Lower leg skin (tissue), 3 donors: Measurements from ENCODE around the gene DOCK1.

Source experiments
- CTCF ChIP-seq, 3 donors: fragments of 450-650 bp; IDR thresholded peaks; one replicate each; pipeline ENCODE4 v1.5.1; 2016; ENCODE audit warnings: antibody characterized with exemption in 3 of 3, mild to moderate bottlenecking in 3 of 3, moderate library complexity in 2 of 3
- POLR2A ChIP-seq, 2 donors: fragments of 450-650 bp; IDR thresholded peaks; one replicate each; pipeline ENCODE4 v1.6.1; 2016 to 2017; ENCODE audit warnings: antibody characterized with exemption in 2 of 2, mild to moderate bottlenecking in 1 of 2, moderate library complexity in 1 of 2

- TF ChIP-seq CTCF (IDR thresholded peaks at IDR 0.05) (no peak), POLR2A (IDR thresholded peaks at IDR 0.05) (no peak)
Measured at GRCh38 chr10:126857178-126857806, 47.9 kb upstream of the DOCK1 start.
